GM19372 (cell line): ENCODE measurements around the gene CTPS2.
"Not testable (repeated sequence)": the region's sequence is repeated elsewhere in the genome, so short reads cannot be mapped to it uniquely, and the experiment has no call there.

Source experiments
- ATAC-seq: cut with Tn5 transposase; IDR thresholded peaks from one replicate; pipeline ENCODE4 v1.9.1; 2021; ENCODE audit warnings: mild to moderate bottlenecking, low read depth, moderate library complexity; ENCODE audit not compliant: unreplicated experiment

The CTPS2 gene

DNA sequence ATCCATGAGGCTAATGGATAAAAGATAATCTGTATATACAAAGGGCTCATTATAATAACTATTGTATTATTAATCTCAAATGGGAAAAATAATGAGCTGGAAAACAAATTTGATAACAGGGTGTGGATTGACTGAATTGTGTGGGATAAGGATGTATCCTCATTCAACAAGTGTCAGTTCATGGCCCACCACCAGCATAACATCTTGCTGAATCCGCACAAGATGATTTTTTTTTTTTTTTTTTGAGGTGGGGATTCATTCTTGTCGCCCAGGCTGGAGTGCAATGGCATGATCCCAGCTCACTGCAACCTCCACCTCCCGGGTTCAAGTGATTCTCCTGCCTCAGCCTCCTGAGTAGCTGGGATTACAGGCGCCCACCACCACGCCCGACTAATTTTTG is 3.2 kb upstream of the CTPS2 start:
- ATAC-seq = not testable (repeated sequence)

- no peak for ATAC-seq
Observed at GRCh38 chrX:16714504-16714903, 2.0 kb upstream of the CTPS2 start.

GRCh38 chrX:16711893-16712547 is 449 bp downstream of the CTPS2 start:
- ATAC-seq = peak; percentile 49

GRCh38 chrX:16711219-16711811 is 1.2 kb downstream of the CTPS2 start:
- no peak for ATAC-seq

GRCh38 chrX:16708016-16708415 is 4.5 kb downstream of the CTPS2 start:
- ATAC-seq = no peak

DNA sequence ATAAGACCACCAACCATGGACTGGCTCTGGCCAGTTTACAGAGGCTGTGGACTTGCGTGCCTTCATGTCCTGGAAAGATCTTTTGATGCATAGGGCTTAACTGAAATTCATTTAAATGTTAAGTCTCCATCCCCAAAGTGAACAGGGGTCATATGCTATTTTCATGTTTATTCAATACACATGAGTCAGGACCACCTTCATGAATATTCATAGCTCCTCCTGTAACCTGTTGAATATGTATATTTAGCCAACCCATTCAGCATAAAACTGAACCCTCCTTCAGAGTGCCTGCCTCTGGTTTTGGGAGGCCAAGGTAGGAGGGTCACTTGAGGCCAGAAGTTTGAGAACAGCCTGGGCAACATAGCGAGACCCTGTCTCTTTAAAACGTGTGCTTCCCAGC is 7.1 kb downstream of the CTPS2 start:
- ATAC-seq = no peak

GRCh38 chrX:16702700-16703599 is 9.5 kb downstream of the CTPS2 start:
- no peak for ATAC-seq

DNA sequence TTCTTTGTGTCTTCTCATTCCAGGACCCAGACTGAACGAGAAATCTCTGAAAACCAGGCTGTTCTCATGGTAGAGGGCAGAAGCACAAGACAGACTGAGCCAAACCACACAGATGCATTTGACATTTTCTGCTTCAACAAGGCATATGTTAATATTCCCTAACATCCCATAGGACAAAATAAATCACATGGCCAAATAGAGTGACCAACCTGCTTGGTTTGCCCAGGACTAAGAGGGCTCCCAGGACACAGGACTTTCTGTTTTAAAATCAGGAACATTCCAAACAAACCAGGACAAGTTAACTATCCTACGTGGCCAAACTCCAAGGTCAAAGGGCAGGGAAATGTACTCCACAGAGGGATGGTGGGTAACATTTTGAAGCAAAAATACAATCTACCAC is 11.7 kb downstream of the CTPS2 start:
- ATAC-seq = no peak

DNA sequence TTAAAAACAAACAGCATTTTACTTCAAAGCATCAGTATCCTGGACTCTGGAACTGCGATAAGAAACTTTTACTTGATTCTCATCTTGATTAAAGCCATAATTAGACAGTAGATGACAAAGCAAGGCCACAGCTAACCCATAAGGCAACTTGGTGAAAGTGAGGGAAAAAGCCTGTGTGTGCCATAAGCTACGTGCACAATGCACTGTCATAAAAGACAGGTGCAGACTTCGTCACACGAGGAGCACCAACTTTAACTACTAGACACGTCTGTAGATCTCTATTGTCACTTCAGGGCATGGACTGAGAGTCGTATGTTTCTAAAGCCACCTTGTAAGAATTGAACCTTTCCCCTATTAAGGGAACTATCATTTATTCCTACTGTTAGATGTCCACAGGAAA is 13.1 kb downstream of the CTPS2 start:
- no peak for ATAC-seq

- ATAC-seq = no peak
Observed at GRCh38 chrX:16696956-16697355, 15.5 kb downstream of the CTPS2 start.

DNA sequence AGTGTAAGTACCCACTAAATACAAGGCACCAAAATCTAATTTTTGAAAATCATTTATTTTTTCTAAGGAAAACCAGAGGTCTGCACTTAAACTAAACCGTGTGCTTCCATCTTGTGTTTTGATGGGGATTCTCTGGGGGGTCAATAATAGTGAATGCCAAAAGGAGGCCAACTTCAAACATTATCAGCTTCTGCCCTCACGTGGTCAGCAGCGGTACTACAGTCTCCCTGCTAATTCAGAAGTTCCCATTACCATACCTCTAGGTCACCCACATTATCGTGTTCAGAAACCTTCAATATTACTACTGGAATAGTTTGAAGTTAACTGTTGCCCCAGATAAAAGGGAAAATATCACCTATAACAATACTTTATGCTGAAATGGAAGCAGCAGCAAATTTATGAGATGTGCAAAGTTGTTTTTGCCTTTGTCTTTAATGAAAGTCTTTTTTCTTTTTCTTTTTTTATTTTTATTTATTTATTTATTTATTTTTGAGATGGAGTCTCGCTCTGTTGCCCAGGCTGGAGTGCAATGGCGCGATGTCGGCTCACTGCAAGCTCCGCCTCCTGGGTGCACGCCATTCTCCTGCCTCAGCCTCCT is 17.3 kb downstream of the CTPS2 start:
- no peak for ATAC-seq

GRCh38 chrX:16687514-16687913 is 25.0 kb downstream of the CTPS2 start:
- ATAC-seq = no peak

- ATAC-seq = no peak
Observed at GRCh38 chrX:16683007-16683664, 29.3 kb downstream of the CTPS2 start.

DNA sequence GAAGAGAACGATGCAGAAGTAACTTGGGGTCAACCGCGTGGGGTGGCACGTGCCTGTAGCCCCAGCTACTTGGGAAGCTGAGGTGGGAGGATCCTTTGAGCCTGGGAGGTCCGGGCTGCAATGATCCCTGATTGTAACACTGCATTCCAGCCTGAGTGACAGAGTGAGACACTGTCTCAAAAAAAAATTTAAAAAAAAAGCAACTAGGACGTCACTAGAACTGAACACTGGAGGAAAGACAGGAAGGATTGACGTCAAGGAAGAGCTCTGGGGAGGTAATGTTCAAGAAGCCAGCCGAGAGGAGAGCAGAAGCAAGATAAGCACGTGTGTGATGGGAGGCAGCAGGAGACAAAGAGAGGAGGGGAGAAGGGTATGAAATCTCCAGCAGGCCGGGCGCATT is 33.8 kb downstream of the CTPS2 start:
- ATAC-seq = no peak

- ATAC-seq = no peak
Observed at GRCh38 chrX:16671005-16671404, 41.5 kb downstream of the CTPS2 start.

- no peak for ATAC-seq
Observed at GRCh38 chrX:16666541-16666940, 45.9 kb downstream of the CTPS2 start.

DNA sequence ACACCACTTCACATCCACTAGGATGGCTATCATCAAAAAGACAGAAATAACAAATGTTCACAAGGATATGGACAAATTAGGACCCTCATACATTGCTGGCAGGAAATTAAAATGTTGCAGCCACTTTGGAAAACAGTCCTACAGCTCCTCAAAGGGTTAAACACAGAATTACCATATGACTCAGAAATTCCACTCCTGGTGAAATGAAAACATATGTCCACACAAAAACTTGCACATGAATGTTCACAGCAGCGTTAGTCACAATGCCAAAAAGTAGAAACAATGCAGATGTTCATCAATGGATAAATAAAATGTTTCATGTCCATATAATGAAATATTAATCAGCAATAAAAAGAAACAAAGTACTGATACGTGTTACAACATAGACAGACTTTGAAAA is 47.4 kb downstream of the CTPS2 start:
- ATAC-seq = no peak

- no peak for ATAC-seq
Observed at GRCh38 chrX:16664626-16665025, 47.8 kb downstream of the CTPS2 start.

- ATAC-seq = no peak
Observed at GRCh38 chrX:16664074-16664473, 48.4 kb downstream of the CTPS2 start.

DNA sequence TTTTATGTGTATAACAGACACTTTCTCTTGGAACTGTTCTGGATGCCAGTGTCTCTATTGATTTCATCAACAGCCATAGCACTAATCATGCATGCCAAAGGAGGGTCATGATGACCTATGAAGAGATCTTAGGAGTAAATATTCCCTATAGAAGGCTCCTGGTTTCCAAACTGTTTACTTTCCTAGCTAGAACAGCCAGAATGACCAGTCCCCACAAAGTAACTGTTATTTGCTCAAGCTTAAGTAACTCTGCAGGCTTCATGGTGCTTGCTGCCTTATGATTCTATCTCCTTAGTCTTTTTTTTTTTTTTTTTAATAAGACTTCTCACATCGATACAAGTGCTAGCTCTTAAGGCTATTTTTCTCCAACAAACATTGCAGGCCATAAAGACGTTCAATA is 50.1 kb downstream of the CTPS2 start:
- no peak for ATAC-seq

DNA sequence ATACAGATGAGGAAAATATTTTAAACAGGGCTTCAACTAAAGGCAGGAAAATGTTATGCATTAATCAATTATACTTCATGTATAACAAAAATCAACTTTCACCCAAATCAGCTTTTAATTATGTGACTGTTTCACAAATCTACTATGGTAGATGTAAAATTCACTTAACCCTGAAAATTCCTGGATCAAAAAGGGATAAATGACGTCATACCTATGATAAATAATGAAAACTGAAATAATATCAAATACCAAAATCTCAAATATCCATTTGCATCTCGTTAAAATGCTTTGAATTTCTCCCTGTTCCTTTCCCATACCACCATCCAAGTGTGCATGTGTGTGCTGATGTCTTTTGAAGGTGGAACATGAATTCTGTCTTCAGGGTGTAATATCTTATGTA is 51.0 kb downstream of the CTPS2 start:
- ATAC-seq = no peak
